HG03045 (cell line): ENCODE data around the gene GAS6.
"Not testable (repeated sequence)": the region's sequence is repeated elsewhere in the genome, so short reads cannot be mapped to it uniquely, and the experiment has no call there.

ENCODE experiments used
- ATAC-seq: cut with Tn5 transposase; IDR thresholded peaks from one replicate; pipeline ENCODE4 v1.9.1; 2021; ENCODE audit warnings: mild to moderate bottlenecking, moderate library complexity; ENCODE audit not compliant: unreplicated experiment

The GAS6 gene

DNA sequence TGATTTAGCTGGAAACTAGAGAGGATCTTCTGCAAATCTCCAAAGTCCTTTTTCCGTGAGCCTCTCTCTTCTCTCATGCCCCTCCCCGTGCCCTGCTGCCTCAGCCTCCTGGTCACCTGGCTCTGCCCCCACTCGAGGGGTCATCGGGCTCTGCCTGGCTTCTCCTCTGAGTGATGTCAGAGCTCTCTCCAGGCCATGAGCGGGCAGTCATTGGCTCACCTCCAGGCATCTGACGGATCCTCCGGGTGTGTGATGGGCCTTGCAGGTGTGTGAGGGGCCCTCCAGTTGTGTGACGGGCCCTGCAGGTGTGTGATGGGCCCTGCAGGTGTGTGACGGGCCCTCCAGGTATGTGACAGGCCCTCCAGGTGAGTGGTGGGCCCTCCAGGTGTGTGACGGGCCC is 10.3 kb upstream of the GAS6 start:
- ATAC-seq, result no peak

GRCh38 chr13:113869263-113869662 is 5.4 kb upstream of the GAS6 start:
- no peak for ATAC-seq

- ATAC-seq, result not testable (repeated sequence)
Measured at GRCh38 chr13:113867913-113868312, 4.0 kb upstream of the GAS6 start.

DNA sequence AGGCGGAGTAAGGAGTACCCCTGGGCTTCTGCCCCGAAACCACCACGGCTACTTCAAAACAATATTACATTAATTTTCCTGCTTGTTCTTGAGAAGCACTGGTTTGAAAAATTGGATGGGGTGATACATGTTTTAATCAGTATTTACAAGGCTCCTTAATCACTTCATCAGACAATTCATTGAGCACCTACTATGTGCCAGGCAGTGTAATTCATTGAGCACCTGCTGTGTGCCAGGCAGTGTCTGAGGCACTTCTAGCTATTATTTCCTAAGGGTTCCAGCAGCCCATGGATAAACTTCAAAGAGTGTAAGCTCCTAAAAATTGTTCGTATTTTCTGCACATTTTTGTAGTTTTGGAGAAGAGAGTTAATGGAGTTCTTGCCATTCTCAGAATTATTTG is 1.6 kb upstream of the GAS6 start:
- no peak for ATAC-seq

- no peak for ATAC-seq
Measured at GRCh38 chr13:113864273-113864890, 506 bp upstream of the GAS6 start.

DNA sequence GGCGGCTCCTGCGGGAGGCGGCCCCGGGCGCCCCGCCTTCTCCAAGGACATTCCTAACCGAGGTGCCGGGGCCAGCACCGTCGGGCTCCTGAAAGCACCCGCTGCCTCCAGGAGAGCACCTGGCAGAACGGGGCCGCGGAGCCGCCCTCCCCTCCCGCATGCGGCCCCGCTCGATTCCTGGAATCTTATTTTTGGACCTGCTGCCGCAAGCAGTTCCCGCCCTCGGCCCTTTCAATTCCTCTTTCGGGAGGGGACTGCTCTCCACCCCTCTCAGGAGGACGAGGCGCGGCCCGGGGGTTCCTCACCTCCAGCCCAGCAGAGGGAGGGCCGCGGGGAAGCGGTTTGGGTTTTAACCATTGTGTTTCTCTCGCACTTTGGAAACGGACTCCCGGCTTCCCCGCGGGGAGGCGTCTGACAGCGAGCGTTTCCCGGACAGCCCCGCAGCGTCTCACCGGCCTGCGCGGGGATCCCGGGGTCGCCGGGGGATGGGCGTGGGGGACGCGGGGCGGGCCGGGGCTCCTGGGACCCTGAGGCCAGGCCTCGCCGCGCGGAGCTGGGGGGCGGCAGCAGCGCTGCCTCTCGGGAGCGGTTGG is 849 bp downstream of the GAS6 start:
- ATAC-seq, result peak; percentile 53

DNA sequence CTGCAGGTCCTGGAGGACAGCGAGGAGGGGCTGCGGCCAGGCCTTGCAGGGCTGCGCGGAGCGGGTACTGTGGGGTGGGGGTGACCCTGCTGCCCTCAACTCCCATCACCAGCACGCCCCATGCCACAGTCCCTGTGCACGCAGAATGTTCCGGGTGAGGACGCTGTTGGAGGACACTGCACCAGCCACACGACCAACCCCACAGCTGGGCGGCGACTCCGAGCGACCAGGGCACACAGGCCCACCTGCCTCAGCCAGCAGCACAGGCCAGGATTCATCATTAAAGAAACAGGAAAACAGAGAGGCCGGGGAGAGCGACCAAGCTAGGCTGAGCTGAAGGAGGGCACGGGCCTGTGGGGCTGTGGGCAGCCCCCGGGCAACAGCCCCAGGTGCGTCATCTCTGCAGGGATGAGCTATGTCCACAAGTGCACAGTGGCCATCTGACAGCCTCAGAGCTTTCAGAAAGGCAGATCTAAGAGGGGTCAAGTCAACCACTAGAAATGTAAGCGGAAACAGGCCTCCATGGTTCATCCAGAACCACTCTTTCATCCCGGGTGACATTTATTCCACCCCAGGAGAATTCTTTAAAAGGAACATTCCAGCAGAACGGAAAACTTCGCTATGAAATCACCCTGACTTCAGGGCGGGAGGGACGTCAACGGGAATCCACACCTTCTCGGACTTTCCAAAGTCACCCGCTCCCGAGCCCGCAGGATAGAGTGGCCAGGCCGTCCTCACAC is 1.5 kb downstream of the GAS6 start:
- no peak for ATAC-seq

- ATAC-seq, result no peak
Measured at GRCh38 chr13:113861433-113862030, 2.3 kb downstream of the GAS6 start.

DNA sequence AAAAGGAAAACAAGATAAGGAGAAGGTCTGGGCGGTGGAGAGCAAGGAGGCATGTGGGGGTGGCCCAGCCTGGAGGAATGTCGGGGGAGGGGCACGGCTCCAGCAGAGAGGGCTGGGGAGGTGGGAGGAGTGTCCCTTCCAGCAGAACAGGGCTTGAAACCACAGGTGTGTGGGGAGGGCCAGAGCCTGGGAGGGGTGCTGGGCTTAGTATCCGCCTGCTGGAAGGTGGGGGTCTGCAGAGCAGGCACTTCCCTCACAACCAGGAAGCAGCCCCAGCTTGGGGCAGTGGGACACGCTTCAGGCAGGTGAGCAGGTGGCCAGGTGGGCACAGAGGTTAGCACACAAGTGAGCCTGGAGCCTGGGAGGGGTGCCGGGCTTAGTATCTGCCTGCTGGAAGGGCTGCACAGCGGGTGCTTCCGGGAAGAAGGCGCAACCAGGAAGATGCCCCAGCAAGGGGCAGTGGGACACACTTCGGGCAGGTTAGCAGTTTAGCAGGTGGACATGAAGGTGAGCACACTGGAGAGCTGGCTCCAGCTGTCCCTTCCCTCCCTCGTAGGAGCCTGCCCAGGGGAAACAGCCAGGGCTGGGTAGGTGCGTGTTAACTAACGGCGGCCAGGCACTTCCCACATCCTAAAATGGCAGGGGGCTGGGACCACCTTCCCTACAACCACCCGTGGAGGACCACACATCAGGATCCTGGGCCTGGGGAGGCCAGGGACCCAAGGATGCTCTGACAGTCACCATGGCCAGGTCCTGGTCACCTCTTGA is 3.0 kb downstream of the GAS6 start:
- ATAC-seq, result no peak

- ATAC-seq, result no peak
Measured at GRCh38 chr13:113860051-113860664, 3.7 kb downstream of the GAS6 start.

GRCh38 chr13:113859311-113860050 is 4.4 kb downstream of the GAS6 start:
- no peak for ATAC-seq

DNA sequence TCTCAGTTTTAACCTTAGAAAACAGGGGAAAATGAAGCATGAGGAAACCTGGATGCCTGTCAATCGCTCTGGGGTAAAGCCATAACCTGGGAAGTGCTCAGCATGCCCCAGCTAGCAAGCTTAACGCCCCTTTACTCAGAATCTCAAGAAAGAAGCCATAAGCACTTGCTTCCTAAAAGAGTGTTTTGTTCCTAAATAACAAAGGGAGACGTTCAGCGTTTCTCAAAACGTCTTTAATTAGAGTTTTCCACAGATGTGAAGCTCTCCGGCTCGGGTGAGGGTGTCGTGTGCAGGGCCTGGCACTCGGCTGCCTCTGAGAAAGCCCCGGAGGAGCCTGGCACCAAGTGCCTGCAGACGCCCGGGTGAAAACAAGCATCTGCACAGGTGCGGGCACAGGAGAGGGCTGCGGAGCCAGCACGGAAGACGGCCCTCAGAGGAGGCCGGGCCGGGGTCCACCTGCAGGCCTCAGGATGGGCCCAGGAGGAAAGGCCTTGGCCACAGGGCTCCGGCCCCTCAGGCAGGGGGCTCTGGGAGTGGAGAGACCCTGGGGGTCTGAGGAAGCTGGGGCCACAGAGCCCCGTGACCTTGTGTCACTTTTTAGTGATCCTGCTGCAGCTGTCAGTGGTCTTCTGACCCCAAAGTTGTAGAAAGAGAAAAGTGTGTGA is 6.2 kb downstream of the GAS6 start:
- ATAC-seq, result no peak

GRCh38 chr13:113856716-113857065 is 7.2 kb downstream of the GAS6 start:
- no peak for ATAC-seq

DNA sequence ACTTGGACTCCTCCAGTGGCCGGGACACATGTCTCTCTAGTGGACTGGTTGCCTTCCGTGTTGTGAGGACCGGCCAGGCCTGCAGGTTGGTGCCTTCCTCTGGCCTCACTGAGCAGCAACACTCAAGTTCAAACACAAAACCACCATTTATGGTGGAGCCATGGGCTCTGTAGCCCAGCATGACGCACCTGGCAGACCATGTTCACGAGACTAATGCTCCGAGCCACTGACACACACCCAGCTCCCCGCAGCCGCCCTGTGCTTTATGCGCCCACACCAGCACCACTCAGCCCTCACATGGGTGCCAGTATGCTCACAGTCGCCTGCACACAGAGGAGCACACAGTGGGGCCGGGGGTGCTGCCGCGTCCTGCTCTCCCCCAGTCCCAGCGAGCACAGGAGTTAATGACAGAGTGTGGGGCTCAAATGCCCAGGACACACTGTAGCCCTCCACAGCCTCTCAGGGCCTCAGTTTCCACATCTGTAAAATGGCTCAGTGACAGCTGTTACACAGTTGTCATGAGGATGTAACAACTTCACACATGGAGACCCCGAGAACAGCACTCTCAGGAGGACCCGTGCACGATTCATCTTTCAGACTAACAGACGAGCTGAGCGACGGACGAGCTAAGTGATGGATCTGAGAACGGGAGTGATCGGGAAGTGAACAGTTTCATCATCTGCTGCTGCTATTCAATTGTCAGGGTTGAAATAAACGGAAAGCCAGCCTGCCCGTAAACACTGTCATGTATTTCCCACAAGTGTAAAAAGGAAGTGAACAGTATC is 7.8 kb downstream of the GAS6 start:
- ATAC-seq, result no peak

GRCh38 chr13:113855012-113855921 is 8.6 kb downstream of the GAS6 start:
- ATAC-seq, result no peak

GRCh38 chr13:113854238-113855011 is 9.5 kb downstream of the GAS6 start:
- ATAC-seq, result no peak
